ENCODE measurements around the gene KIF6.

The KIF6 gene

DNA sequence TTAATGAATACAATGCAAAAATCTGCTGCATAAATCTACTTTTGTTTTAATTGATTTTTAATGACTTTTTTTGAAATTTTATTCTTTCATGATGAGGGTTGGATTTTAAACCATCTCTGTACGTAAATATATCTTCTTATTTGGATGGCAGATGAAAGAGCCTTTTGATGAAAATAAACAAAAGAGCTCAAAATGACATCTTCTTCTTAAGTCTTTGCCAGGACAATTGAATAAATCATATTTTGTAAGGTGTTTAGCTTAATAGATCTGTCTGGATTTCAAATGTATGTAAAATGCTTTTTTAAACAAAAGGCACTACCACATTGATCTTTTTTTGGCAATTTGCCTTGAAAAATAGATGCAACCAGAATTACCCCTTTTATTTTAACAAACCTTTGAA lies 39.3 kb downstream of the KIF6 start:
- ATAC-seq (ENCODE audit: insufficient read depth, low read depth) = no peak
- Histone ChIP-seq H2AFZ (ENCODE audit: low read depth, low read length) (no peak overlapping the region), H3K36me3 (ENCODE audit: insufficient read depth, low read length) (no peaks in the 10 kb centered on the region)

DNA sequence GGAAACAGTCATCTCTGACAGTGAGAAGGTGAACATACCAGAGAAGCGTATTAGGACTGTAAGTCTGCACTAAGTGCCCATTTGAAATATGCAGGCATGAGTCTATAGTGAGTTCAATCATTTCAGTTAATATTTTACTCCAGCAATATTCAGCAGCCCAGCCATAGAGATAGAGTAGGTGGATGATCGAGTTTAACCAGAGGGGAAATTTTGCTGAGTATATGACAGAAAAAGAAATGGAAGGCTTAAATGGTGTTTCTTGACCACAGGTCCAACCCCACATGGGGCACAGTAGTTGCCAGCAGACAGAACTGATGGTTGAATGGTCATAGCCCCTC lies 39.8 kb downstream of the KIF6 start:
- no peak for TF ChIP-seq EZH2 (IDR thresholded peaks at IDR 0.05; ENCODE audit: borderline replicate concordance, low read depth, low read length, severe bottlenecking)
- TF ChIP-seq, protein P1, sequence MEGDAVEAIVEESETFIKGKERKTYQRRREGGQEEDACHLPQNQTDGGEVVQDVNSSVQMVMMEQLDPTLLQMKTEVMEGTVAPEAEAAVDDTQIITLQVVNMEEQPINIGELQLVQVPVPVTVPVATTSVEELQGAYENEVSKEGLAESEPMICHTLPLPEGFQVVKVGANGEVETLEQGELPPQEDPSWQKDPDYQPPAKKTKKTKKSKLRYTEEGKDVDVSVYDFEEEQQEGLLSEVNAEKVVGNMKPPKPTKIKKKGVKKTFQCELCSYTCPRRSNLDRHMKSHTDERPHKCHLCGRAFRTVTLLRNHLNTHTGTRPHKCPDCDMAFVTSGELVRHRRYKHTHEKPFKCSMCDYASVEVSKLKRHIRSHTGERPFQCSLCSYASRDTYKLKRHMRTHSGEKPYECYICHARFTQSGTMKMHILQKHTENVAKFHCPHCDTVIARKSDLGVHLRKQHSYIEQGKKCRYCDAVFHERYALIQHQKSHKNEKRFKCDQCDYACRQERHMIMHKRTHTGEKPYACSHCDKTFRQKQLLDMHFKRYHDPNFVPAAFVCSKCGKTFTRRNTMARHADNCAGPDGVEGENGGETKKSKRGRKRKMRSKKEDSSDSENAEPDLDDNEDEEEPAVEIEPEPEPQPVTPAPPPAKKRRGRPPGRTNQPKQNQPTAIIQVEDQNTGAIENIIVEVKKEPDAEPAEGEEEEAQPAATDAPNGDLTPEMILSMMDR (IDR thresholded peaks at IDR 0.05; ENCODE audit: borderline replicate concordance, extremely low read depth, low read length, poor library complexity, severe bottlenecking) = no peak
- Histone ChIP-seq H2AFZ (ENCODE audit: low read depth, low read length) (no peak overlapping the region), H3K4me1 (ENCODE audit: insufficient read depth, low read length) (no peaks in the 10 kb centered on the region), H3K4me3 (ENCODE audit: low read depth in 1 of 2, low read length in 2 of 2) (no peak overlapping the region), H3K4me2 (ENCODE audit: insufficient read depth, low read length) (no peak overlapping the region), H3K79me2 (ENCODE audit: insufficient read depth, low read length) (no peaks in the 10 kb centered on the region), H3K27me3 (ENCODE audit: insufficient read depth, low read length, poor library complexity) (peaks cover 3% of the 10 kb centered on the region), H4K20me1 (ENCODE audit: insufficient read depth, low read length) (no peaks in the 10 kb centered on the region), H3K36me3 (ENCODE audit: insufficient read depth, low read length) (no peaks in the 10 kb centered on the region), H3K9me3 (ENCODE audit: insufficient read depth, low read length, severe bottlenecking) (no peaks in the 10 kb centered on the region), H3K27ac (ENCODE audit: low read length) (no peak overlapping the region), H3K9ac (ENCODE audit: low read depth, low read length) (no peak overlapping the region)
- ATAC-seq (ENCODE audit: insufficient read depth, low read depth) (no peak), DNase-seq (no peak)

More for the DNA sequence above, 39.3 kb downstream of the KIF6 start:
- no peak overlapping the region for H3K4me2 ChIP-seq (ENCODE audit: insufficient read depth, low read length)
- no peak for TF ChIP-seq EZH2 (IDR thresholded peaks at IDR 0.05; ENCODE audit: borderline replicate concordance, low read depth, low read length, severe bottlenecking)
- TF ChIP-seq, protein P1 (IDR thresholded peaks at IDR 0.05; ENCODE audit: borderline replicate concordance, extremely low read depth, low read length, poor library complexity, severe bottlenecking) = no peak
- no peak for DNase-seq
- H3K79me2 ChIP-seq (ENCODE audit: insufficient read depth, low read length) = no peaks in the 10 kb centered on the region
- no peak overlapping the region for H3K9ac ChIP-seq (ENCODE audit: low read depth, low read length)
- no peak overlapping the region for H3K27ac ChIP-seq (ENCODE audit: low read length)
- peaks cover 3% of the 10 kb centered on the region for H3K27me3 ChIP-seq (ENCODE audit: insufficient read depth, low read length, poor library complexity)
- H3K9me3 ChIP-seq (ENCODE audit: insufficient read depth, low read length, severe bottlenecking) = no peaks in the 10 kb centered on the region
- H4K20me1 ChIP-seq (ENCODE audit: insufficient read depth, low read length) = no peaks in the 10 kb centered on the region
- H3K4me1 ChIP-seq (ENCODE audit: insufficient read depth, low read length) = no peaks in the 10 kb centered on the region
- H3K4me3 ChIP-seq (ENCODE audit: low read depth in 1 of 2, low read length in 2 of 2) = no peak overlapping the region

DNA sequence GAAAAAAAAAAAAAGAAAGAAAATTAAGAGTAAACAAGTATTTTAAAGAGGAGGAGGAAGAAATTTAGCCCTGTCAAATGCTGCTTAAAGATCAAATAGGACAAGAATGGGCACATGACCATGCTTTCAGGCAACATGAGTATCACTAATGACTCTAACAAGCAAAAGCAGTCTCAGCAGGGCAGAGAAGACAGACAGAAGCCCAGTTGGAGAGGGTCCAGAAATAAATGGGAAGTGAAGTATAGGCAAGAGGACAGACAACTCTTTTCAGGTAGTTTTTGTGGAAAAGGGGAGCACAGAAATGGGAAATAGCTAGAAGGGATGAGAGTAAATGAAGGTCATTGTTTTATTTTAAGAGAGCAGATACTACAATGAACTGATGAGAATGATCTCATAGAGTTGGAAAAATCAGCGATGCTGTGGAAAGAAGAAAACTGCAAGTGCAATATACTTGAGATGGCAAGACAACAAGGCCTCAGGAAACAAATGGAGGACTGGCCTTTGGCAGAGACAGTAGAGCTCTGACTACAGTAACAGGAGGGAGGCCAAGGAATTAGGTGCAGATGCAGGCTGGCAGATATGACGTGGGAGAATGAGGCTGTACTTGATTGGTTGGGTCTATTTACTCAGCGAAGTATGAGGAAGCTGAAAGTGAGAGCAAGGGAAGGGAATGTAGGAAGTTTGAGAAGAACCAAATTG lies 40.3 kb downstream of the KIF6 start:
- Histone ChIP-seq H3K36me3 (ENCODE audit: insufficient read depth, low read length) (no peaks in the 10 kb centered on the region), H4K20me1 (ENCODE audit: insufficient read depth, low read length) (no peaks in the 10 kb centered on the region), H2AFZ (ENCODE audit: low read depth, low read length) (no peak overlapping the region), H3K79me2 (ENCODE audit: insufficient read depth, low read length) (no peaks in the 10 kb centered on the region), H3K4me3 (ENCODE audit: low read depth in 1 of 2, low read length in 2 of 2) (no peak overlapping the region), H3K9ac (ENCODE audit: low read depth, low read length) (no peak overlapping the region), H3K27me3 (ENCODE audit: insufficient read depth, low read length, poor library complexity) (peaks cover 3% of the 10 kb centered on the region), H3K4me2 (ENCODE audit: insufficient read depth, low read length) (no peak overlapping the region), H3K27ac (ENCODE audit: low read length) (no peak overlapping the region), H3K9me3 (ENCODE audit: insufficient read depth, low read length, severe bottlenecking) (no peaks in the 10 kb centered on the region), H3K4me1 (ENCODE audit: insufficient read depth, low read length) (no peaks in the 10 kb centered on the region)
- TF ChIP-seq, protein P1 (IDR thresholded peaks at IDR 0.05; ENCODE audit: borderline replicate concordance, extremely low read depth, low read length, poor library complexity, severe bottlenecking) = no peak
- TF ChIP-seq EZH2 (IDR thresholded peaks at IDR 0.05; ENCODE audit: borderline replicate concordance, low read depth, low read length, severe bottlenecking) = no peak
- ATAC-seq (ENCODE audit: insufficient read depth, low read depth) (no peak), DNase-seq (no peak)
